ENCODE measurements around the gene MXRA7.

The MXRA7 gene

GRCh38 chr17:76695059-76695831, 15.5 kb downstream of the MXRA7 start:
- FAIRE-seq = no peak

GRCh38 chr17:76691379-76692191, 19.2 kb downstream of the MXRA7 start:
- FAIRE-seq = no peak

GRCh38 chr17:76690596-76691280, 20.0 kb downstream of the MXRA7 start:
- no peak for FAIRE-seq

GRCh38 chr17:76689859-76690258, 20.9 kb downstream of the MXRA7 start:
- FAIRE-seq = no peak

- FAIRE-seq = no peak
These were observed 22.6 kb downstream of the MXRA7 start for GRCh38 chr17:76688165-76688622.

- FAIRE-seq = no peak
These were observed 23.2 kb downstream of the MXRA7 start for GRCh38 chr17:76687298-76688164.

- FAIRE-seq = no peak
These were observed 24.0 kb downstream of the MXRA7 start for GRCh38 chr17:76686538-76687297.

GRCh38 chr17:76685846-76686245, 24.9 kb downstream of the MXRA7 start:
- no peak for FAIRE-seq

GRCh38 chr17:76685366-76685765, 25.4 kb downstream of the MXRA7 start:
- no peak for FAIRE-seq

GRCh38 chr17:76684756-76685155, 26.0 kb downstream of the MXRA7 start:
- FAIRE-seq = no peak

GRCh38 chr17:76683921-76684745, 26.6 kb downstream of the MXRA7 start:
- no peak for FAIRE-seq

- FAIRE-seq = no peak
These were observed 27.6 kb downstream of the MXRA7 start for GRCh38 chr17:76683011-76683755.

- no peak for FAIRE-seq
These were observed 28.5 kb downstream of the MXRA7 start for GRCh38 chr17:76682296-76682695.

GRCh38 chr17:76681222-76682137, 29.3 kb downstream of the MXRA7 start:
- no peak for FAIRE-seq

- FAIRE-seq = no peak
These were observed 31.5 kb downstream of the MXRA7 start for GRCh38 chr17:76679239-76679638.

GRCh38 chr17:76678330-76678729, 32.4 kb downstream of the MXRA7 start:
- FAIRE-seq = no peak

GRCh38 chr17:76677406-76677805, 33.4 kb downstream of the MXRA7 start:
- FAIRE-seq = no peak

GRCh38 chr17:76676629-76677028, 34.1 kb downstream of the MXRA7 start:
- FAIRE-seq = no peak

- FAIRE-seq = no peak
These were observed 35.1 kb downstream of the MXRA7 start for GRCh38 chr17:76675648-76676047.

Data from islet of Langerhans (tissue), 1 donor.